ENCODE data around the gene TMEM244. TPM values are rescaled to one million over a fixed set of nuclear protein-coding genes. Genes with fewer than 3 reads are reported as not detected.
"Not testable (repeated sequence)": the region's sequence is repeated elsewhere in the genome, so short reads cannot be mapped to it uniquely, and the experiment has no call there.

Gene TMEM244
- total RNA-seq, 1 experiment from 2014 or later: not detected

DNA sequence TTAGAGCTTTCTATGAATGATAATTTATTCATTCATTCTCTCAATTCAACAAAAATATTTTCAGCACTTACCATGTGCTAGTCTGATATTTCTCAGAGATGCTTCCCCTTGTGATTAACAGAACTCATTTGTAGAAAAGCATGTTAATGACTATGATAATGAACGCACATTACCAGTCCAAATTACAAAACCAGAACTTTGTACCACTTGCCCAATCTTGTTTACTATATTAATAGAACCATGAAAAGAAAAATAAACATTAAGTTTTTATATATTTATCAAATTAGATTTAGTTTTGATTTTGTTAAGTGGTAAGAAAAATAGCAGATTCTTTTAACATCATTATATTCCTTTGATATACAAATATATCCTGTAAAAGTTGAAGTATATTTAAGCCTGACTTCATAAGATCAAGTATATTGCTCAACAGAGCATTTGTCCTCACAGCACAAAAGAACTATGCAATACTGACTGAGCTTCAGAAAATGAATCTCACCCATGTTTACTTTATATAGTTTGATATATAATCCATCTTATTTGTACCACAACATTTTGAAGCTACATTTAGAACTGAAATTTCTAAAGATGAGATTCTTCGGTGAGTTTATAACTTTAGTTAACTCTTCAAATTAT, 48.9 kb downstream of the TMEM244 start:
- H3K4me3 ChIP-seq (ENCODE audit: insufficient read depth, low read depth, low read length): no peak overlapping the region
- H3K36me3 ChIP-seq (replicated peaks; ENCODE audit: control insufficient read depth, insufficient read depth, low read length): no peaks in the 10 kb centered on the region
- no peaks in the 10 kb centered on the region for H3K27me3 ChIP-seq (ENCODE audit: control insufficient read depth, insufficient read depth, low read length)
- DNase-seq: no peak

DNA sequence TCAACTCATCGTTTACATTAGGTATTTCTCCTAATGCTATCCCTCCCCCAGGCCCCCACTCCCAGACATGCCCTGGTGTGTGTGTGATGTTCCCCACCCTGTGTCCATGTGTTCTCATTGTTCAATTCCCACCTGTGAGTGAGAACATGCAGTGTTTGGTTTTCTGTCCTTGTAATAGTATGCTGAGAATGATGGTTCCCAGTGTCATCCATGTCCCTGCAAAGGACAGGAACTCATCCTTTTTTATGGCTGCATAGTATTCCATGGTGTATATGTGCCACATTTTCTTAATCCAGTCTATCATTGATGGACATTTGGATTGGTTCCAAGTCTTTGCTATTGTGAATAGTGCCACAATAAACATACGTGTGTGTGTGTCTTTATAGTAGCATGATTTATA, 54.0 kb downstream of the TMEM244 start:
- DNase-seq; H3K27me3 ChIP-seq (ENCODE audit: control insufficient read depth, insufficient read depth, low read length); H3K36me3 ChIP-seq (replicated peaks; ENCODE audit: control insufficient read depth, insufficient read depth, low read length); H3K4me3 ChIP-seq (ENCODE audit: insufficient read depth, low read depth, low read length): not testable (repeated sequence)

- not testable (repeated sequence) for DNase-seq; H3K27me3 ChIP-seq (ENCODE audit: control insufficient read depth, insufficient read depth, low read length); H3K36me3 ChIP-seq (replicated peaks; ENCODE audit: control insufficient read depth, insufficient read depth, low read length); H3K4me3 ChIP-seq (ENCODE audit: insufficient read depth, low read depth, low read length)
Measured at GRCh38 chr6:129802920-129803319, 58.2 kb downstream of the TMEM244 start.

DNA sequence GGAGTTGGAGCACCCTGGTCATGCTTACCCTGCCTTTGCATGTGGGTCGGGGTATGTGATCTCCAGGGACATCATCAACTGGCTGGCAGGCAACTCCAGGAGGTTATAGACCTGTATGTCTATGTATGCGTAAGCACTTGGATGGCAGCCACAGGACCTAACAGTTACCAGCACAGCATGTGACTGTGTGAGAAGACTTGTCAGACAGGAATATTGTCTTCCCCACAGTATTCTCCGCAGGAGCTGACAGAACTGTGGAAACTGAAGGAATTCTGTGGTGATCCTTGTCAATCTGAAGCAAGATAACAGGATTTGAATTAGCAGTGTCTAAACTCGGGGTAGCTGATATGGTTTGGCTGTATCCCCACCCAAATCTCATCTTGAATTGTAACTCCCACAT, 59.2 kb downstream of the TMEM244 start:
- no peak for DNase-seq
- Histone ChIP-seq H3K4me3 (ENCODE audit: insufficient read depth, low read depth, low read length) (no peak overlapping the region), H3K36me3 (replicated peaks; ENCODE audit: control insufficient read depth, insufficient read depth, low read length) (no peaks in the 10 kb centered on the region), H3K27me3 (ENCODE audit: control insufficient read depth, insufficient read depth, low read length) (no peaks in the 10 kb centered on the region)

GRCh38 chr6:129795261-129795660, 65.9 kb downstream of the TMEM244 start:
- Histone ChIP-seq H3K36me3 (replicated peaks; ENCODE audit: control insufficient read depth, insufficient read depth, low read length) (no peaks in the 10 kb centered on the region), H3K27me3 (ENCODE audit: control insufficient read depth, insufficient read depth, low read length) (no peaks in the 10 kb centered on the region), H3K4me3 (ENCODE audit: insufficient read depth, low read depth, low read length) (no peak overlapping the region)

GRCh38 chr6:129793447-129793846, 67.7 kb downstream of the TMEM244 start:
- no peak for DNase-seq
- H3K4me3 ChIP-seq (ENCODE audit: insufficient read depth, low read depth, low read length): no peak overlapping the region
- no peaks in the 10 kb centered on the region for H3K27me3 ChIP-seq (ENCODE audit: control insufficient read depth, insufficient read depth, low read length)
- no peaks in the 10 kb centered on the region for H3K36me3 ChIP-seq (replicated peaks; ENCODE audit: control insufficient read depth, insufficient read depth, low read length)

More at GRCh38 chr6:129795261-129795660, 65.9 kb downstream of the TMEM244 start:
- DNase-seq: no peak

DNA sequence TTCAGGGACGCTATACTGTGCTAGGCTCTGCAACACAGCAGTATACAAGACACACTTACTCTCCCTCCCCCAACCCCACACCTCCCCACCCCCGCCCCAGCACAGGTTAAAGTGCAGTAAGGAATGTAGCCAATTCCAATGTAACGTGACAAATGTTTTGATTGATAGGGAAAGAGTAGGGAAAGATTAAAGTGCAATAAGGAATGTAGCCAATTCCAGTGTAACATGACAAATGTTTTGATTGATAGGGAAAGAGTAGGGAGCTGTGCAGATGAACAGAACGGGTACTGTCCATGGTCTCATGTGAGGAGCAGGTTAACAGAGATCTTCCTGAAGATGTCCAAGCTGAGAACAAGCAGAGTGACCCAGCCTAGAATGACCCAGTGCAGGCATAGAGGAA, 69.1 kb downstream of the TMEM244 start:
- no peak for DNase-seq
- Histone ChIP-seq H3K36me3 (replicated peaks; ENCODE audit: control insufficient read depth, insufficient read depth, low read length) (no peaks in the 10 kb centered on the region), H3K27me3 (ENCODE audit: control insufficient read depth, insufficient read depth, low read length) (no peaks in the 10 kb centered on the region), H3K4me3 (ENCODE audit: insufficient read depth, low read depth, low read length) (no peak overlapping the region)

- Histone ChIP-seq H3K36me3 (replicated peaks; ENCODE audit: control insufficient read depth, insufficient read depth, low read length) (no peaks in the 10 kb centered on the region), H3K4me3 (ENCODE audit: insufficient read depth, low read depth, low read length) (no peak overlapping the region), H3K27me3 (ENCODE audit: control insufficient read depth, insufficient read depth, low read length) (no peaks in the 10 kb centered on the region)
- no peak for DNase-seq
Measured at GRCh38 chr6:129790785-129791184, 70.3 kb downstream of the TMEM244 start.

- Histone ChIP-seq H3K4me3 (ENCODE audit: insufficient read depth, low read depth, low read length) (no peak overlapping the region), H3K36me3 (replicated peaks; ENCODE audit: control insufficient read depth, insufficient read depth, low read length) (no peaks in the 10 kb centered on the region)
Measured at GRCh38 chr6:129789974-129790373, 71.1 kb downstream of the TMEM244 start.

GRCh38 chr6:129787816-129788215, 73.3 kb downstream of the TMEM244 start:
- no peaks in the 10 kb centered on the region for H3K36me3 ChIP-seq (replicated peaks; ENCODE audit: control insufficient read depth, insufficient read depth, low read length)
- no peak overlapping the region for H3K4me3 ChIP-seq (ENCODE audit: insufficient read depth, low read depth, low read length)
- no peaks in the 10 kb centered on the region for H3K27me3 ChIP-seq (ENCODE audit: control insufficient read depth, insufficient read depth, low read length)
- no peak for DNase-seq

More at GRCh38 chr6:129789974-129790373, 71.1 kb downstream of the TMEM244 start:
- DNase-seq: no peak
- no peaks in the 10 kb centered on the region for H3K27me3 ChIP-seq (ENCODE audit: control insufficient read depth, insufficient read depth, low read length)

DNA sequence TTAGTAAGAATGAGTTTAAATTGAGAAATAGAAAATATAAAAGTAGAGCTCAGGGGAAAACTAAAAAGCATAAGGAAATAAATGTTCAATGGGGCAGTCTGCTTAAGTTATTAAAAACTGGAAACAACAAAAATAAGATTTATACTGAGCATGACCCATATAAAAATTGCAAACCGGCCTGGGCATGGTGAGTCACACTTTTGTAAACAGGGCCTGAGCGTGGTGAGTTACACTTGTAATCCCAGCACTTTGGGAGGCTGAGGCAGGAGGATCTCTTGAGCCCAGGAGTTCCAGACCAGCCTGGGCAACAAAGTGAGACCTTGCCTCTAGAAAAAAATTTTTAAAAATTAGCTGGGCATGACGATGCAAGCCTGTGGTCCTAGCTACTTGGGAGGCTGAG, 74.6 kb downstream of the TMEM244 start:
- no peaks in the 10 kb centered on the region for H3K36me3 ChIP-seq (replicated peaks; ENCODE audit: control insufficient read depth, insufficient read depth, low read length)
- H3K27me3 ChIP-seq (ENCODE audit: control insufficient read depth, insufficient read depth, low read length): no peaks in the 10 kb centered on the region
- H3K4me3 ChIP-seq (ENCODE audit: insufficient read depth, low read depth, low read length): no peak overlapping the region
- no peak for DNase-seq

GRCh38 chr6:129785756-129786135, 75.4 kb downstream of the TMEM244 start:
- H3K27me3 ChIP-seq (ENCODE audit: control insufficient read depth, insufficient read depth, low read length): no peaks in the 10 kb centered on the region
- H3K4me3 ChIP-seq (ENCODE audit: insufficient read depth, low read depth, low read length): no peak overlapping the region
- no peaks in the 10 kb centered on the region for H3K36me3 ChIP-seq (replicated peaks; ENCODE audit: control insufficient read depth, insufficient read depth, low read length)
- no peak for DNase-seq

DNA sequence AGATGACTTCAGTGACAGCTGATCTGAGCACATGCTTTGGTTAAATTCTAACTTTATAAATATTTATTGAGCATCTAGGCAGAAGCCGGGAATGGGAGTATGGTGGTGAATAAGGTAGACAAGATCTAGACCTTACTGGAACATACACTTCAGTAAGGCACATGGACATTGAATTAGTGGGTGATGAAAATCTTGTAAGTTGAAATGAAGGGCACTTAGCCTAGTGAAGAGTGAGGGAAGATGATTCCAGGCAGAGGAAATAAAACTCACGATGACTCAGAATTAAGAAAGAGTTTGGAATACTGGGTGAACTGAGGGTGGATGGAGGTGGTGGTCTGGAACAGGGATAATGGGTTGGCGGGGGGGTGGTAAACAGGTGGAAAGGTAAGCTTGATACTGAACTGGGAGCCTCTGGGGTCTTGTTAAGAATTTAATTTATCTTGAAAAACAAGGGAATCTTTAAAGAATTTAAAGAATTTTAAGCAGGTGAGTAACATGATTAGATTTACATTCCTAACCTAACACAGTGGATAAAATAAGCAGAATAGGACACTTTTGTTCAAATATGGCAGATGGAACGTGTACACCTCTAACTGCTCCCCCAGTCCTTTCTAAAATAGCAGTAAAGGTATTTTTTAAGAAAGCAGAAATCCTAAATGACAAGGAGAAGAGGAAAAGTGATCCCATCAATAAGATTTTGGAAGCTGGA, 75.9 kb downstream of the TMEM244 start:
- Histone ChIP-seq H3K27me3 (ENCODE audit: control insufficient read depth, insufficient read depth, low read length) (no peaks in the 10 kb centered on the region), H3K36me3 (replicated peaks; ENCODE audit: control insufficient read depth, insufficient read depth, low read length) (no peaks in the 10 kb centered on the region), H3K4me3 (ENCODE audit: insufficient read depth, low read depth, low read length) (no peak overlapping the region)
- DNase-seq: no peak

Data from H7 (cell line).